B cell (primary cell): Measurements from ENCODE around the gene COG3. TPM values are rescaled to one million over a fixed set of nuclear protein-coding genes. Genes with fewer than 3 reads are reported as not detected.
A peak's percentile ranks its signal among the peaks of the same experiment; 100 is the strongest.

Experiments
- ATAC-seq: fragments of 200-7000 bp; cut with Tn5 transposase; one replicate; pipeline ENCODE4 v1.10.0; 2021; ENCODE audit warnings: low read depth, mild to moderate bottlenecking, moderate number of reproducible peaks, moderate library complexity
- CTCF ChIA-PET: fragments of 350-600 bp; sonication (Branson Sonifier 250); formaldehyde crosslinking; loops from one replicate; lab custom pipeline; 2021; ENCODE audit warnings: antibody characterized with exemption, inconsistent platforms; lab: Charles Lee
- POLR2A ChIA-PET: fragments of 350-600 bp; sonication (Branson Sonifier 250); formaldehyde crosslinking; loops from one replicate; lab custom pipeline; 2021; ENCODE audit warnings: antibody characterized with exemption; lab: Charles Lee
- DNase-seq: peaks from one replicate; pipeline ENCODE4 v3.0.0; 2013
- H2AFZ ChIP-seq: 2 replicates; pipeline ENCODE4 v1.6.1; 2012; ENCODE audit warnings: mild to moderate bottlenecking, low read depth, low read length; ENCODE audit not compliant: insufficient read depth, poor library complexity, severe bottlenecking
- H3K27ac ChIP-seq, 2 donors: 1 replicate in 1 of 2; 2 replicates in 1 of 2; pipeline ENCODE4 v1.5.1; 2012 to 2013; ENCODE audit warnings: low read length in 2 of 2, mild to moderate bottlenecking in 2 of 2, moderate library complexity in 1 of 2
- H3K27me3 ChIP-seq, 4 experiments: fragments of 200-600 bp in 1 of 4; sonication (generic) in 1 of 4; replicated peaks in 1 of 4; 1 replicate in 2 of 4; 2 replicates in 2 of 4; pipeline versions ENCODE4 v1.6.1 to v1.7.0; 2013 to 2016; ENCODE audit warnings: low read length in 3 of 4, mild to moderate bottlenecking in 2 of 4, mixed read lengths in 1 of 4, moderate library complexity in 1 of 4; ENCODE audit not compliant: insufficient read depth in 4 of 4, control insufficient read depth in 3 of 4; ENCODE audit errors: control extremely low read depth in 1 of 4
- H3K36me3 ChIP-seq, 2 experiments: replicated peaks in 1 of 2; 1 replicate in 1 of 2; 2 replicates in 1 of 2; pipeline versions ENCODE4 v1.6.1 to v1.7.1; 2013; ENCODE audit warnings: low read length in 1 of 2; ENCODE audit not compliant: insufficient read depth in 2 of 2, control insufficient read depth in 1 of 2; ENCODE audit errors: control extremely low read depth in 1 of 2, extremely low read depth in 1 of 2
- H3K4me1 ChIP-seq, 2 donors: fragments of 200-600 bp in 1 of 2; sonication (generic) in 1 of 2; 1 replicate in 1 of 2; 2 replicates in 1 of 2; pipeline versions ENCODE4 v1.5.1 to v1.6.1; 2013 to 2017; ENCODE audit warnings: low read length in 2 of 2; ENCODE audit not compliant: control insufficient read depth in 2 of 2, insufficient read depth in 2 of 2
- H3K4me2 ChIP-seq: replicated peaks from 2 replicates; pipeline ENCODE3; 2012; ENCODE audit warnings: mild to moderate bottlenecking, low read depth, low read length; ENCODE audit not compliant: poor library complexity, severe bottlenecking
- H3K4me3 ChIP-seq, 5 experiments: fragments of 200-600 bp in 1 of 5; sonication (generic) in 1 of 5; 1 replicate in 3 of 5; 2 replicates in 2 of 5; pipeline versions ENCODE4 v1.5.1 to v1.7.0; 2011 to 2016; ENCODE audit warnings: low read length in 4 of 5, mild to moderate bottlenecking in 4 of 5, low read depth in 2 of 5, control low read depth in 1 of 5, moderate library complexity in 1 of 5; ENCODE audit not compliant: insufficient read depth in 1 of 5; ENCODE audit errors: control extremely low read depth in 1 of 5, extremely low read depth in 1 of 5
- H3K79me2 ChIP-seq: fragments of 200-600 bp; sonication (generic); one replicate; pipeline ENCODE4 v1.6.0; 2016; ENCODE audit warnings: low read length; ENCODE audit not compliant: control insufficient read depth, insufficient read depth
- H3K9ac ChIP-seq: fragments of 200-600 bp; sonication (generic); 2 replicates; pipeline ENCODE4 v1.6.1; 2017; ENCODE audit warnings: mild to moderate bottlenecking, low read length, moderate library complexity
- H3K9me3 ChIP-seq, 3 donors: one replicate each; pipeline versions ENCODE4 v1.6.1 to v1.7.1; 2013; ENCODE audit warnings: low read length in 2 of 3; ENCODE audit not compliant: control insufficient read depth in 2 of 3, insufficient read depth in 1 of 3; ENCODE audit errors: control extremely low read depth in 1 of 3
- H4K20me1 ChIP-seq: 2 replicates; pipeline ENCODE4 v1.6.0; 2012; ENCODE audit warnings: mild to moderate bottlenecking, low read length; ENCODE audit not compliant: insufficient read depth, control insufficient read depth, poor library complexity, severe bottlenecking
- H3K27ac Mint-ChIP-seq: one replicate; pipeline ENCODE4 v1.8.0; 2021; ENCODE audit warnings: mixed read lengths
- H3K27me3 Mint-ChIP-seq: one replicate; pipeline ENCODE4 v1.8.0; 2021; ENCODE audit warnings: mixed read lengths
- H3K4me1 Mint-ChIP-seq: one replicate; pipeline ENCODE4 v1.8.0; 2021; ENCODE audit warnings: mixed read lengths
- H3K4me3 Mint-ChIP-seq: one replicate; pipeline ENCODE4 v1.8.0; 2021; ENCODE audit warnings: mixed read lengths
- H3K9me3 Mint-ChIP-seq: one replicate; pipeline ENCODE4 v1.8.0; 2022; ENCODE audit warnings: mixed read lengths; ENCODE audit not compliant: insufficient read depth
- CTCF ChIP-seq: fragments of 200-600 bp; IDR thresholded peaks from one replicate; pipeline ENCODE4 v1.8.0; 2022; ENCODE audit warnings: antibody characterized with exemption, mild to moderate bottlenecking
- EZH2 ChIP-seq: IDR thresholded peaks from 2 replicates; pipeline ENCODE4 v1.6.1; 2012; ENCODE audit warnings: borderline replicate concordance, low read depth, mild to moderate bottlenecking, moderate library complexity, low read length; ENCODE audit not compliant: insufficient read depth, poor library complexity, severe bottlenecking
- WGBS: methylation state at CpG from one replicate; pipeline ENCODE4 v1.1.5; 2013; ENCODE audit warnings: missing lambda C conversion rate; ENCODE audit not compliant: insufficient coverage; 5-methylcytosine and 5-hydroxymethylcytosine counted together
- intact Hi-C: fragments of 100-400 bp; cut with micrococcal nuclease; formaldehyde crosslinking; loops from one replicate; pipeline ENCODE4 v1.10.0; 2022
- polyA plus RNA-seq: library from polyadenylated mRNA; depleted of rRNA; stranded (reverse); fragments of >200 nt; gene quantifications from 2 replicates; pipeline ENCODE4 v1.2.3, GENCODE V29; 2012
- total RNA-seq, 2 donors: library from RNA; stranded (reverse); fragments of 120-200 nt in 1 of 2; gene quantifications; 1 replicate in 1 of 2; 2 replicates in 1 of 2; pipeline versions ENCODE4 v1.2.3 to v1.2.4, GENCODE V29; 2013 to 2022

Gene COG3
- total and polyA plus RNA-seq, 2 donors (not counting 1 experiment from before 2014, with no cell fraction given): 29.5 to 37.3 TPM

GRCh38 chr13:45415112-45415511 is 49.6 kb upstream of the COG3 start:
- H3K27ac Mint-ChIP-seq: peak overlapping the region; percentile 71
- TF ChIP-seq EZH2 (no peak), CTCF (no peak)
- no peaks in the 10 kb centered on the region for H3K9me3 ChIP-seq
- DNase-seq: no peak
- no peak for ATAC-seq
- peak overlapping the region; percentile 56 for H3K4me3 Mint-ChIP-seq
- no peaks in the 10 kb centered on the region for H3K27me3 Mint-ChIP-seq
- WGBS: 100% methylated on average over 1 of the region's 1 CpG
- no peak overlapping the region for H3K4me2 ChIP-seq
- H3K9ac ChIP-seq: no peak overlapping the region
- H2AFZ ChIP-seq: no peak overlapping the region
- H3K9me3 Mint-ChIP-seq: no peaks in the 10 kb centered on the region
- H3K36me3 ChIP-seq: peaks cover 0 to 11% of the 10 kb centered on the region in 2 experiments
- intact Hi-C loops: loop anchor here (5.0 kb wide), 4 partner anchors 293 to 767 kb away; partner anchors contain the start of genes GPALPP1, GTF2F2, LCP1 and NUFIP1
- peaks cover 29% of the 10 kb centered on the region for H3K4me1 Mint-ChIP-seq
- H3K27ac ChIP-seq: no peak overlapping the region
- no peak overlapping the region for H3K4me3 ChIP-seq
- ChIA-PET POLR2A (no interaction called here), CTCF (interaction anchor here (4.2 kb wide), 1 partner anchor 21 kb away, joined by 27 read pairs; no protein-coding TSS in a partner anchor)
- peaks cover 61% of the 10 kb centered on the region for H3K79me2 ChIP-seq
- H4K20me1 ChIP-seq: peaks cover 34% of the 10 kb centered on the region
- peaks cover 9 to 11% of the 10 kb centered on the region in 2 donors for H3K4me1 ChIP-seq
- no peaks in the 10 kb centered on the region for H3K27me3 ChIP-seq

- DNase-seq: no peak
- Histone ChIP-seq H3K36me3 (peaks cover 0 to 6% of the 10 kb centered on the region in 2 experiments), H3K79me2 (peaks cover 46% of the 10 kb centered on the region), H3K27ac (peak overlapping the region; percentile 70 to 87), H3K9ac (peak overlapping the region; percentile 88), H3K4me1 (peaks cover 9 to 11% of the 10 kb centered on the region in 2 donors), H2AFZ (peak overlapping the region; percentile 91), H3K4me3 (peak overlapping the region; percentile 68 to 91 (median 90)), H4K20me1 (peaks cover 34% of the 10 kb centered on the region), H3K27me3 (no peaks in the 10 kb centered on the region), H3K4me2 (peak overlapping the region; percentile 82), H3K9me3 (no peaks in the 10 kb centered on the region)
- ChIA-PET CTCF (interaction anchor here (1.3 to 4.2 kb wide), 3 partner anchors 23 to 48 kb away, joined by 3 to 27 read pairs (median 13); partner anchors contain the start of gene COG3), POLR2A (interaction anchor here (1.3 kb wide), 1 partner anchor 76 kb away, joined by 5 read pairs; the partner anchor contains the start of gene TPT1)
- ATAC-seq: no peak
- Mint-ChIP-seq H3K4me1 (peaks cover 23% of the 10 kb centered on the region), H3K9me3 (no peaks in the 10 kb centered on the region), H3K27me3 (no peaks in the 10 kb centered on the region), H3K4me3 (peak overlapping the region; percentile 97), H3K27ac (peak overlapping the region; percentile 96)
- TF ChIP-seq EZH2: no peak
- TF ChIP-seq CTCF: no peak
- no CpG with 5 or more reads among the region's 10 CpGs for WGBS
- intact Hi-C loops: loop anchor here (1.0 to 5.0 kb wide), 5 partner anchors 294 to 766 kb away; partner anchors contain the start of genes GPALPP1, GTF2F2, LCP1 and NUFIP1
These were observed 48.1 kb upstream of the COG3 start for GRCh38 chr13:45416516-45417128.
